Measurements from ENCODE around the gene CACNA2D3.

DNA sequence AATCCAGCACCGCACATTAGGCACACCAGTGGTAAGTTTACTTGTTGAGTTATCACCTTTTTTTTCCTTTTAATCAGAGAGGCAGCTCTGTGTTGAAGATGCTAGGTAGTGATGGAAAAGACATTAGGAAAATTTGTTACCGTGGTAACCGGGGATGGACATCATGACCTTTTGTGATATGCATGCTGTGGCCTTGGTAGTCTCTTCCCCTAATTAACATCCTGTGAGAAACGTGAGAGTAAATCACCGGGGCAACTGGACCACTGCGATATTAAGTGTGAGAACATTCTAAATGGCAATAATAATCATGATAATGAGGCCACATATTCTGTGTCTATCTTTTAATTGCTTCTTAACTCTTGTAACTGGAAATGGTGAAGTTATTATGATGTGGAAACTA is 362.0 kb downstream of the CACNA2D3 start:
- TF ChIP-seq EZH2 (IDR thresholded peaks at IDR 0.05) (no peak), POLR2AphosphoS5 (IDR thresholded peaks at IDR 0.05; ENCODE audit: borderline replicate concordance, low read depth, low read length) (no peak)
